Measurements from ENCODE around the gene RADX.

The RADX gene

DNA sequence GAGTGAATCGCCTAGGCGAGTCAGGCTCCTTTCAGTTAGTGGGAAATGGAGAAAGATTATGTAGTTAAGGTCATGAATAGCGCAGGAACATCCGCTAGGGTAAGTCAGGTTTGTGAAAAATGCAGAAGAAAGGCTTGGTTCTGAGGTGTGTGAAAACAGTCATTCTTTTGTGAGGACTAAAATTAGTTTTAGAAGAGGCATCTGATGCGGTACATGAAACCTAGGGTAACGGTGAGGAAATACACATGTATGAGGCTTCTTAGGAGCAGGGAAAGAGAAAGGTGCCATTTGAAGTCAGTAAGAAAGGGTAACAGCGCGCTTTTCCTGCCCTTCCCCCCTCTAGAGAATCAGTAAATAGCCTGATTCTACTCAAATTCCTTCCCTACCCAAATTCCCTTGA is 114.2 kb downstream of the RADX start:
- TF ChIP-seq POLR2A (IDR thresholded peaks at IDR 0.05; ENCODE audit: extremely low read depth, insufficient read length) (no peak), MYC (IDR thresholded peaks at IDR 0.05; ENCODE audit: low read depth, low read length) (no peak)
- TF ChIP-seq, protein P1, sequence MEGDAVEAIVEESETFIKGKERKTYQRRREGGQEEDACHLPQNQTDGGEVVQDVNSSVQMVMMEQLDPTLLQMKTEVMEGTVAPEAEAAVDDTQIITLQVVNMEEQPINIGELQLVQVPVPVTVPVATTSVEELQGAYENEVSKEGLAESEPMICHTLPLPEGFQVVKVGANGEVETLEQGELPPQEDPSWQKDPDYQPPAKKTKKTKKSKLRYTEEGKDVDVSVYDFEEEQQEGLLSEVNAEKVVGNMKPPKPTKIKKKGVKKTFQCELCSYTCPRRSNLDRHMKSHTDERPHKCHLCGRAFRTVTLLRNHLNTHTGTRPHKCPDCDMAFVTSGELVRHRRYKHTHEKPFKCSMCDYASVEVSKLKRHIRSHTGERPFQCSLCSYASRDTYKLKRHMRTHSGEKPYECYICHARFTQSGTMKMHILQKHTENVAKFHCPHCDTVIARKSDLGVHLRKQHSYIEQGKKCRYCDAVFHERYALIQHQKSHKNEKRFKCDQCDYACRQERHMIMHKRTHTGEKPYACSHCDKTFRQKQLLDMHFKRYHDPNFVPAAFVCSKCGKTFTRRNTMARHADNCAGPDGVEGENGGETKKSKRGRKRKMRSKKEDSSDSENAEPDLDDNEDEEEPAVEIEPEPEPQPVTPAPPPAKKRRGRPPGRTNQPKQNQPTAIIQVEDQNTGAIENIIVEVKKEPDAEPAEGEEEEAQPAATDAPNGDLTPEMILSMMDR (IDR thresholded peaks at IDR 0.05; ENCODE audit: low read depth, low read length), result no peak
- TF ChIP-seq, protein P2, sequence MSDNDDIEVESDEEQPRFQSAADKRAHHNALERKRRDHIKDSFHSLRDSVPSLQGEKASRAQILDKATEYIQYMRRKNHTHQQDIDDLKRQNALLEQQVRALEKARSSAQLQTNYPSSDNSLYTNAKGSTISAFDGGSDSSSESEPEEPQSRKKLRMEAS (IDR thresholded peaks at IDR 0.05; ENCODE audit: low read depth, low read length), result no peak
- DNase-seq (ENCODE audit: low read depth), result no peak
- no peak overlapping the region for H3K4me3 ChIP-seq (ENCODE audit: low read depth, low read length)

DNA sequence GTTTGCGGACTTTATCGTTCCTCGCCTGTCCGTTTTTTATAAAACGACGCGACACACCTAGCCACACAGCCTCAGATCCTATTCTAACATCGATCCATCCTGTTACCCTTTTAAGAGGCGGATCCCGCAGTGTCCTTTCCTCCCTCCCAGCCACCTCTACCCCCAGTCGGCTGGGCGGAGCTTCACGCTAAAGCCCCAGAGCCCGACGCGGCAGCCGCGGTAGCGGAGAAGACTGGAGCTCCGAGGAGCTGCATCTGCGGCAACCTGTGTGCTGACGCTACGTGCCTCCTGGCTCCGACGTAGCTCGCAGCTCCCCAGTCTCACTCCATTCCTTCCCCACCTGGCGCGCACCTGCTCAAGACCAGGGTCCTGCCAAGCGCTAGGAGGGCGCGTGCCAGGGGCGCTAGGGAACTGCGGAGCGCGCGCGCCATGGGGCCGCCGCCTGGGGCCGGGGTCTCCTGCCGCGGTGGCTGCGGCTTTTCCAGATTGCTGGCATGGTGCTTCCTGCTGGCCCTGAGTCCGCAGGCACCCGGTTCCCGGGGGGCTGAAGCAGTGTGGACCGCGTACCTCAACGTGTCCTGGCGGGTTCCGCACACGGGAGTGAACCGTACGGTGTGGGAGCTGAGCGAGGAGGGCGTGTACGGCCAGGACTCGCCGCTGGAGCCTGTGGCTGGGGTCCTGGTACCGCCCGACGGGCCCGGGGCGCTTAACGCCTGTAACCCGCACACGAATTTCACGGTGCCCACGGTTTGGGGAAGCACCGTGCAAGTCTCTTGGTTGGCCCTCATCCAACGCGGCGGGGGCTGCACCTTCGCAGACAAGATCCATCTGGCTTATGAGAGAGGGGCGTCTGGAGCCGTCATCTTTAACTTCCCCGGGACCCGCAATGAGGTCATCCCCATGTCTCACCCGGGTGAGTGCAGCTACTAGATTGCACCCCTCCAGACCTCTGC is 115.0 kb downstream of the RADX start, which contains the start of gene RNF128:
Gene RNF128 (plus strand): TSS at position 217 of the 953 bp plus-strand sequence. CDS start 213 bp downstream, at position 430.
- no peak for DNase-seq (ENCODE audit: low read depth)
- no peak for TF ChIP-seq POLR2A (IDR thresholded peaks at IDR 0.05; ENCODE audit: extremely low read depth, insufficient read length)
- no peak for TF ChIP-seq MYC (IDR thresholded peaks at IDR 0.05; ENCODE audit: low read depth, low read length)
- TF ChIP-seq, protein P1 (IDR thresholded peaks at IDR 0.05; ENCODE audit: low read depth, low read length), result no peak
- TF ChIP-seq, protein P2 (IDR thresholded peaks at IDR 0.05; ENCODE audit: low read depth, low read length), result no peak
- no peak within 1 kb of the TSS for H3K4me3 ChIP-seq (ENCODE audit: low read depth, low read length)

DNA sequence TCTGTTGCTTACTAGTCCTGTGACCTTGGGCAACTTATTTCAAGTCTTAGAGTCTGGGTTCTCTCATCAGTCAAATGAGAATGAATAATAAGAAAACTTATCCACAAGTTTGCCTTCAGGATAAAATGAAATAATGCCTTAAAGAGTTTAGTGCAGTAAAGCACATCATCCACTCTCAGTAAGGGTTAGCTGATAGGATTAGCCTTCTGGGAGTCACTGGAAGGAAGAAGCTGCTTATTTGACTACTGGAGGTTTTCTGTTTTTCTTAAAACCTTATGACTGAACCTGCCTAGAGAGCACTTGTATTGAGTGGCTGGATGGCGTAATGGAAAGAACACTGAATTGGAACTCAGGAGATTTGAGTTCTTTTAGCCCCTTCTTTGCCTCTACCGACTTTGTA is 116.6 kb downstream of the RADX start:
- DNase-seq (ENCODE audit: low read depth), result no peak
- no peak overlapping the region for H3K4me3 ChIP-seq (ENCODE audit: low read depth, low read length)
- TF ChIP-seq, protein P1 (IDR thresholded peaks at IDR 0.05; ENCODE audit: low read depth, low read length), result no peak
- TF ChIP-seq POLR2A (IDR thresholded peaks at IDR 0.05; ENCODE audit: extremely low read depth, insufficient read length) (no peak), MYC (IDR thresholded peaks at IDR 0.05; ENCODE audit: low read depth, low read length) (no peak)
- TF ChIP-seq, protein P2 (IDR thresholded peaks at IDR 0.05; ENCODE audit: low read depth, low read length), result no peak

Measured in NB4 (cell line).